Adrenal gland (tissue), 5 donors: ENCODE results near the gene MAT2A.
A peak's percentile ranks its signal among the peaks of the same experiment; 100 is the strongest.

ENCODE experiments used
- POLR2A ChIP-seq, 2 donors: fragments of 450-650 bp; IDR thresholded peaks; one replicate each; pipeline ENCODE4 v1.6.1; 2017; ENCODE audit warnings: antibody characterized with exemption in 2 of 2, mild to moderate bottlenecking in 2 of 2, moderate library complexity in 1 of 2
- TF ChIP-seq, protein P1 (sequence below), 6 experiments: fragments of 450-650 bp in 4 of 6; fragments of 200-600 bp in 2 of 6; sonication (generic) in 1 of 6; IDR thresholded peaks; 1 replicate in 5 of 6; 2 replicates in 1 of 6; pipeline versions ENCODE4 v1.5.1 to v1.8.0; 2016 to 2021; ENCODE audit warnings: antibody characterized with exemption in 6 of 6, mild to moderate bottlenecking in 2 of 6, moderate library complexity in 1 of 6
- donor health status: DM: no; HTN: no; CAD: no.

DNA sequence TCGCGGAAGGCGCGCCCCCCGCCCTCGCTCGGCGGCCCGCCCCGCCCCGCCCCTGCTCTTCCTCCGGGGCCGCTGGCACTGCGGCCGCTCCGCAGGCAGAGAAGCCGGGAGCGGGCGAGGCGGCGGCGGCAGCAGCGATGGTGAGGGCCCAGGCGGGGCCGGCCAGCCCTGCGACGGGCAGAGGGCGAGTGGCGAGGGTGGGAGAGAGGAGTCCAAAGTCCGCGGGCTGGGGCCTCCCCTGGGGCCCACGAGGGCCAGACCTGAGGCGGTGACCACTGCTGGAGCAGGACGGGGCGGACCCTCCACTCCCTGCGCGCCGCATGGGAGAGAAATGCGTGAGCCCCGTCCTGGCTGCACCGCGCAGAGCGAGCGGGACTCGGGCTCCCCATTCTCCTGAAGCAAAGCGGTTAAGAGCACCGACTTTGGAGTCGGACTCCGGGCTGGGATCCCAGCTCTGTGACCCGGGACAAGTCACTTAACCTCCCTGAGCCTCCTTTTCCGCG is 45.4 kb downstream of the MAT2A start, which contains the start of gene VAMP5:
- TF ChIP-seq, protein P1, sequence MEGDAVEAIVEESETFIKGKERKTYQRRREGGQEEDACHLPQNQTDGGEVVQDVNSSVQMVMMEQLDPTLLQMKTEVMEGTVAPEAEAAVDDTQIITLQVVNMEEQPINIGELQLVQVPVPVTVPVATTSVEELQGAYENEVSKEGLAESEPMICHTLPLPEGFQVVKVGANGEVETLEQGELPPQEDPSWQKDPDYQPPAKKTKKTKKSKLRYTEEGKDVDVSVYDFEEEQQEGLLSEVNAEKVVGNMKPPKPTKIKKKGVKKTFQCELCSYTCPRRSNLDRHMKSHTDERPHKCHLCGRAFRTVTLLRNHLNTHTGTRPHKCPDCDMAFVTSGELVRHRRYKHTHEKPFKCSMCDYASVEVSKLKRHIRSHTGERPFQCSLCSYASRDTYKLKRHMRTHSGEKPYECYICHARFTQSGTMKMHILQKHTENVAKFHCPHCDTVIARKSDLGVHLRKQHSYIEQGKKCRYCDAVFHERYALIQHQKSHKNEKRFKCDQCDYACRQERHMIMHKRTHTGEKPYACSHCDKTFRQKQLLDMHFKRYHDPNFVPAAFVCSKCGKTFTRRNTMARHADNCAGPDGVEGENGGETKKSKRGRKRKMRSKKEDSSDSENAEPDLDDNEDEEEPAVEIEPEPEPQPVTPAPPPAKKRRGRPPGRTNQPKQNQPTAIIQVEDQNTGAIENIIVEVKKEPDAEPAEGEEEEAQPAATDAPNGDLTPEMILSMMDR (IDR thresholded peaks at IDR 0.05): no peak
- TF ChIP-seq POLR2A (IDR thresholded peaks at IDR 0.05): peak; percentile 25 to 52
